Measurements from ENCODE around the gene RHCG. TPM values are rescaled to one million over a fixed set of nuclear protein-coding genes. Genes with fewer than 3 reads are reported as not detected.

Gene RHCG
- total RNA-seq, 4 donors from 2014 or later = 4.8 TPM; not detected in 3

- no peak for DNase-seq (ENCODE audit: low spot score in 2 of 2)
- no peak overlapping the region for H3K4me3 ChIP-seq
- no peaks in the 10 kb centered on the region for H3K36me3 ChIP-seq
- peaks cover 0 to 75% of the 10 kb centered on the region in 2 donors for H3K27me3 ChIP-seq
- WGBS, 2 donors = 59% methylated on average over 10 of the region's 10 CpGs
- H3K9me3 ChIP-seq = no peaks in the 10 kb centered on the region
- TF ChIP-seq EP300 (IDR thresholded peaks at IDR 0.05) (no peak), POLR2A (IDR thresholded peaks at IDR 0.05) (no peak), CTCF (IDR thresholded peaks at IDR 0.05) (no peak)
- peaks cover 0 to 3% (median 0%) of the 10 kb centered on the region in 4 donors for H3K4me1 ChIP-seq
- H3K27ac ChIP-seq = no peak overlapping the region
Measured at GRCh38 chr15:89490081-89490813, 6.1 kb downstream of the RHCG start.

GRCh38 chr15:89489376-89489775 is 7.0 kb downstream of the RHCG start:
- Histone ChIP-seq H3K4me3 (no peak overlapping the region), H3K27me3 (peaks cover 0 to 72% of the 10 kb centered on the region in 2 donors), H3K36me3 (no peaks in the 10 kb centered on the region), H3K27ac (no peak overlapping the region), H3K4me1 (peaks cover 0 to 3% (median 0%) of the 10 kb centered on the region in 4 donors), H3K9me3 (no peaks in the 10 kb centered on the region)
- no peak for DNase-seq (ENCODE audit: low spot score in 2 of 2)
- 79 to 82% methylated on average over 4 of the region's 4 CpGs for WGBS, 2 donors
- TF ChIP-seq POLR2A (IDR thresholded peaks at IDR 0.05) = no peak
- no peak for TF ChIP-seq CTCF (IDR thresholded peaks at IDR 0.05)
- no peak for TF ChIP-seq EP300 (IDR thresholded peaks at IDR 0.05)

- Histone ChIP-seq H3K4me1 (peaks cover 0 to 3% (median 0%) of the 10 kb centered on the region in 4 donors), H3K27ac (no peak overlapping the region), H3K36me3 (no peaks in the 10 kb centered on the region), H3K4me3 (no peak overlapping the region), H3K27me3 (peaks cover 0 to 71% of the 10 kb centered on the region in 2 donors), H3K9me3 (no peaks in the 10 kb centered on the region)
- no peak for DNase-seq (ENCODE audit: low spot score in 2 of 2)
- TF ChIP-seq CTCF (IDR thresholded peaks at IDR 0.05) = no peak
- no peak for TF ChIP-seq EP300 (IDR thresholded peaks at IDR 0.05)
- no peak for TF ChIP-seq POLR2A (IDR thresholded peaks at IDR 0.05)
- 51 to 56% methylated on average over 2 of the region's 2 CpGs for WGBS, 2 donors
Measured at GRCh38 chr15:89487791-89488190, 8.6 kb downstream of the RHCG start.

- H3K4me3 ChIP-seq = no peak overlapping the region
- no peak overlapping the region for H3K27ac ChIP-seq
- H3K36me3 ChIP-seq = no peaks in the 10 kb centered on the region
- no peaks in the 10 kb centered on the region for H3K9me3 ChIP-seq
- TF ChIP-seq EP300 (IDR thresholded peaks at IDR 0.05) (no peak), CTCF (IDR thresholded peaks at IDR 0.05) (no peak), POLR2A (IDR thresholded peaks at IDR 0.05) (no peak)
- peaks cover 0 to 71% of the 10 kb centered on the region in 2 donors for H3K27me3 ChIP-seq
- peaks cover 0 to 3% (median 0%) of the 10 kb centered on the region in 4 donors for H3K4me1 ChIP-seq
- no peak for DNase-seq (ENCODE audit: low spot score in 2 of 2)
- 11 to 28% methylated on average over 13 to 24 of the region's 24 CpGs for WGBS, 2 donors
Measured at GRCh38 chr15:89486726-89487050, 9.7 kb downstream of the RHCG start.

DNA sequence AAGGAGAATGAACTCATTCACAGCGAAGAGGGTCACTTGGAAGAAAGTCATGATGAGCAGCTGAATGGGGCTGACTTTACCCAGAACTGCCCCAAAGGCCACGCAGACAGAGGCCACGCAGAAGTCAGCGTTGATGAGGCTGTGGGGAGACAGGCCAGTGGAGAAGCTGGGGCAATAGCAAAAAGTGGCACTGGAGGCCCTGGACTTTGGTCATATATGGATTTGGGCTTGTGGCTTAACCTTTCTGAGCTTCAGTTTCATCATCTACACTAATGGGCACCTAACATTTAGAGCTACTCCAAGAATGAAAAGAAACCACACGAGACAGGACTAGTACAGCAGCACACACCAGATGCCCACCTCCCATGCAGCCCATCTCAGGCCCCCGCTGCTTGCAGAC is 13.3 kb downstream of the RHCG start:
- WGBS, 2 donors = 47 to 51% methylated on average over 6 of the region's 6 CpGs
- no peak for TF ChIP-seq POLR2A (IDR thresholded peaks at IDR 0.05)
- TF ChIP-seq CTCF (IDR thresholded peaks at IDR 0.05) = no peak
- TF ChIP-seq EP300 (IDR thresholded peaks at IDR 0.05) = no peak
- Histone ChIP-seq H3K27ac (no peak overlapping the region), H3K4me3 (no peak overlapping the region), H3K36me3 (no peaks in the 10 kb centered on the region), H3K4me1 (peaks cover 0 to 3% (median 0%) of the 10 kb centered on the region in 4 donors), H3K27me3 (peaks cover 0 to 68% of the 10 kb centered on the region in 2 donors), H3K9me3 (no peaks in the 10 kb centered on the region)
- no peak for DNase-seq (ENCODE audit: low spot score in 2 of 2)

All from tibial nerve (tissue), 4 donors.